Activated CD8-positive, alpha-beta memory T cell treated with anti-CD3 and anti-CD28 coated beads, Interleukin-2, amount 10 ng/mL, durations not matched to agents 7 days and 5 days (primary cell): ENCODE data around the gene RANGAP1. TPM values are rescaled to one million over a fixed set of nuclear protein-coding genes. Genes with fewer than 3 reads are reported as not detected.
A peak's percentile ranks its signal among the peaks of the same experiment; 100 is the strongest.

Source experiments
- ATAC-seq: fragments of 150-1000 bp; cut with Tn5 transposase; one replicate; pipeline ENCODE4 v1.10.0; 2021; ENCODE audit warnings: moderate library complexity
- CTCF ChIA-PET: fragments of 350-600 bp; sonication (Branson Sonifier 250); formaldehyde crosslinking; loops from one replicate; lab custom pipeline; 2021; ENCODE audit warnings: antibody characterized with exemption; lab: Charles Lee
- DNase-seq: peaks from one replicate; pipeline ENCODE4 v3.0.0-alpha.2; 2020
- H3K27ac Mint-ChIP-seq: one replicate; pipeline ENCODE4 v1.8.0; 2021; ENCODE audit warnings: mild to moderate bottlenecking, mixed read lengths
- H3K27me3 Mint-ChIP-seq: one replicate; pipeline ENCODE4 v1.8.0; 2021; ENCODE audit warnings: mixed read lengths
- H3K36me3 Mint-ChIP-seq: one replicate; pipeline ENCODE4 v1.8.0; 2021; ENCODE audit warnings: mild to moderate bottlenecking, mixed read lengths
- H3K4me1 Mint-ChIP-seq: one replicate; pipeline ENCODE4 v1.8.0; 2021; ENCODE audit warnings: mixed read lengths
- H3K4me3 Mint-ChIP-seq: one replicate; pipeline ENCODE4 v1.8.0; 2021; ENCODE audit warnings: mild to moderate bottlenecking, moderate library complexity, mixed read lengths
- H3K9me3 Mint-ChIP-seq: one replicate; pipeline ENCODE4 v1.8.0; 2022; ENCODE audit warnings: low read depth, mixed read lengths
- total RNA-seq, 2 experiments: library from RNA; stranded (reverse); gene quantifications; one replicate each; pipeline ENCODE4 v1.2.3, GENCODE V29; 2021

RANGAP1 gene
- total RNA-seq, 2 experiments from 2014 or later, result 145 to 155 TPM

DNA sequence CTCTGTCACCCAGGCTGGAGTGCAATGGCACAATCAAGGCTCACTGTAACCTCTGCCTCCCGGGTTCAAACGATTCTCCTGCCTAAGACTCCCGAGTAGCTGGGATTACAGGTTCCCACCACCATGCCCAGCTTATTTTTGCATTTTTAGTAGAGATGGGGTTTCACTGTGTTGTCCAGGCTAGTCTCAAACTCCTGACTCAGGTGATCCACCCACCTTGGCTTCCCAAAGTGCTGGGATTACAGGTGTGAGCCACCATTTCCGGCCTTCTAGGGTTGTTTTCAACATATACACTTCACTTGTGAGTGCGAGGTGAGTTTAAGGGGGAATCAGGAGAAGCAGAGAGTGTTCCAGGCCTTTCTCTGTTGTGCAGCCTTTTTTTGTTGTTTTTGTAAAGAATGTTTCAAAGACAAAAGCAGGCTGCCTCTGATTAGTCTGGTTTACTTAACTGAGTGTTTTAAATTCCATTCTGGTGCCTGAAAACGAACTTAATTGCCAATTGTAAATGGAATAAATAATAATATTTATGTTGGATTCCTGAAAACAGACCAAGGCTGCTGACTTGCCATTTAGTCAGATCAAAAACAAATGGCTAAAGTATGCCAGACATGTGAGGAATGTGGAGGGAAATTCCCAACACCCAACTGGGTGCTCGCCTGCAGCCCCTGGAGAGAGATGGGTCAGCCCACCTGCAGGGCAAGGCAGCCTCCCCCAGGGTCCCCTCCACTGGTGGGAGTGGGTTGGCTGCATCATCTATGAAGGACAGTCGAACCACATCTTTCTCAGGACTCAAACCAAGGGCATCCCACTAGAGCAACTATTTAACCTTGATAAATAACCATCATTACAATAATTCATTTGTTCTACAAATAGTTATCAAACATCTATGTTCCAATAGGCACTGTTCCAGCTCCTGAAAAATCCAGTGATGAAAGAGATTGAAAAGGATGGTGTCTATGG is 4.6 kb upstream of the RANGAP1 start:
- Mint-ChIP-seq H3K4me1 (peaks cover 12% of the 10 kb centered on the region), H3K36me3 (no peaks in the 10 kb centered on the region), H3K27me3 (no peaks in the 10 kb centered on the region), H3K9me3 (no peaks in the 10 kb centered on the region), H3K4me3 (no peak overlapping the region), H3K27ac (no peak overlapping the region)
- CTCF ChIA-PET, result interaction anchor here (0.7 kb wide), 2 partner anchors 11 to 1329 kb away, joined by 3 to 5 read pairs; partner anchors contain the start of gene ZC3H7B
- ATAC-seq (no peak), DNase-seq (no peak)

GRCh38 chr22:41289671-41290070 is 3.7 kb upstream of the RANGAP1 start:
- Mint-ChIP-seq H3K9me3 (no peaks in the 10 kb centered on the region), H3K4me1 (peaks cover 16% of the 10 kb centered on the region), H3K27me3 (no peaks in the 10 kb centered on the region), H3K36me3 (peaks cover 3% of the 10 kb centered on the region), H3K27ac (no peak overlapping the region), H3K4me3 (no peak overlapping the region)
- CTCF ChIA-PET, result interaction anchor here (0.7 kb wide), 2 partner anchors 11 to 1328 kb away, joined by 3 to 5 read pairs; partner anchors contain the start of gene ZC3H7B
- ATAC-seq, result no peak
- DNase-seq, result no peak

DNA sequence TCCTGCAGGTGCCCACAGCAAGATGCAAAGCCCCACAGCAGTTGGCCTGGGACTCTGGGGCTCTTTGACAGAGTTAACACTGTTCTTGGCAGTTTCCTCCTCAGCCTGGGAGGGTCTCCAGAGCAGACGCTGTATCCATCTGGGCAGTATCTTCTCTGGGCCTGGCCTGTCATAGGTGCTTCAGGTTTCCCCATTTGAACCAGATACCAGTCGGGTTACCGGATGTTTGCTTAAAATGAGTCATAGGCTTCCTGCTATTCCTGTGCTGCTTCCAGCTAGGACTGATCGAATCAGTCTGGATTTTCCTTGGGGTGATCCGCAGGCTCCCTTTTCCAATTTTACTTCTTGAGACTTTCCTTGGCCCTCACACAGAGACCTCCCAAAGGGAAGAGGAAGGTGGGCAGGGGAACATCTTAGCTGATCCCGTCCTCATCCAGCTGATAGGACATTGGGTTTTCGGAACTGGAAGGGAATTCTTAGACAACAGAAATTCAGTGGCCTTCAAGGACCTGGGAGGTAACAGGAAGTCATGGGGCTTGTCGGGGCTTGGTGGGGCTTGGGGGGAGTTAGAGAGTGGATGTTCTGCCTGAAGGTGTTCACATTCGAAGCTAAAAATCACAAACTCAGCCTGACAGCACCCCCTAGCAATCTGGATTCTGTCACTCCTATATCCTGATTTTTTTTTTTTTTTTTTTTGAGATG is 2.4 kb upstream of the RANGAP1 start:
- peak overlapping the region; percentile 76 for H3K27ac Mint-ChIP-seq
- ATAC-seq (no peak), DNase-seq (no peak)
- peaks cover 25% of the 10 kb centered on the region for H3K4me1 Mint-ChIP-seq
- H3K9me3 Mint-ChIP-seq, result no peaks in the 10 kb centered on the region
- peaks cover 9% of the 10 kb centered on the region for H3K36me3 Mint-ChIP-seq
- H3K4me3 Mint-ChIP-seq, result peak overlapping the region; percentile 31
- CTCF ChIA-PET, result interaction anchor here (1.0 to 1.7 kb wide), 2 partner anchors 13 to 51 kb away, joined by 4 to 9 read pairs; partner anchors contain the start of gene ZC3H7B
- no peaks in the 10 kb centered on the region for H3K27me3 Mint-ChIP-seq

DNA sequence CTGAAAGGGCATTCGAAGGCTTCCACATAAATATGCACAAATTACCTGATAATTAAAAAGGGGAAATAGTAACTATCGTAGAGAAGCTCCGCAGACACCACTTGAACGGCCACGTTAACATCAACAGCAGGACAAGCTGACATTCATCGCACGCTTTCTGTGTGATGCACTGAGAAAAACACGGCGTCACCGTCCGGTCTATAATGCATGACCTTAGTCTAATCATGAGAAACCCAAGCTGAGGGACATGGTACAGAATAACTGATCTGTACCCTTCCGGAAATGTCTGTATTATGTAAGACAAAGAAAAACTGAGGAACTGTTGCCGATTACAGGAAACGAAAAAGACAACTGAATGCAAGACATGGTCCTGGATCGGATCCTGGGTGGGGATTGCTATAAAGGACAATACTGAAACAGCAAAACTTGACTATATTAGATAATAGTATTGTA is 678 bp upstream of the RANGAP1 start:
- Mint-ChIP-seq H3K4me1 (peaks cover 32% of the 10 kb centered on the region), H3K4me3 (peak overlapping the region; percentile 92), H3K27me3 (no peaks in the 10 kb centered on the region), H3K9me3 (no peaks in the 10 kb centered on the region), H3K36me3 (peaks cover 16% of the 10 kb centered on the region), H3K27ac (peak overlapping the region; percentile 98)
- DNase-seq, result peak; percentile 77
- peak; percentile 20 for ATAC-seq
- CTCF ChIA-PET, result interaction anchor here (0.8 to 1.8 kb wide), 5 partner anchors 15 to 767 kb away, joined by 3 to 5 read pairs (median 3); partner anchors contain the start of gene ZC3H7B

DNA sequence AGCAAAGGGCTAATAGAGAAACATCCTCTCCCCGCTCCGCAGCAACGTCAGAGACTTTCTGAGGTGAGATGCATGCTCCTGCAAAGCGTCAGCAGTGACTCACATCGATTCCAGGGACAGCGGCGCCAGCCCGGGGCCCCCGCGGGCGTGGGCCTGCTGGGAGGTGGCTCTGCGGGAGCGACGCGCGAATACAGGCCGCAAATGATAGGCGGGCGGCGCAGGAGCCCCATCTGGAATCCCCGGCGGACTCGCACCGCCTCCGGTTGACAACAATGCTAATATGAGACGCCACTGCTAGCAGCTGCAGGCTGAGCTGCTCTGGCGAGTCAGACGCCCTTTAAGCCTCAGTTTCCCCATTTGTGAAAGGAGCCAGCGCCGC is 557 bp downstream of the RANGAP1 start:
- CTCF ChIA-PET, result interaction anchor here (0.6 to 1.8 kb wide), 5 partner anchors 17 to 1303 kb away, joined by 3 to 5 read pairs (median 3); partner anchors contain the start of gene TEF

DNA sequence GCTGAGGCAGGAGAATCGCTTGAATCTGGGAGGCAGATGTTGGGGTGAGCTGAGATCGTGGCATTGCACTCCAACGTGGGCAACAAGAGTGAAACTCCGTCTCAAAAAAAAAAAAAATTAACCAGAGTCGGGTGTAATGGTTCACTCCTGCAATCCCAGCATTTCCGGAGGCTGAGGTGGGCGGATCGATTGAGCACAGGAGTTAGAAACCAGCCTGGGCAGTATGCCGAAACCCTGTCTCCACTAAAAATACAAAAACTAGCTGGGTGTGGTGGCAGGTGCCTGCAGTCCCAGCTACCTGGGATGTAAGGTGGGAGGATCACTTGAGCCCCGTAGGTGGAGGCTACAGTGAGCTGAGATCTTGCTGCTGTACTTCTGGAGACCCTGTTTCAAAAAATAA is 1.5 kb downstream of the RANGAP1 start:
- peaks cover 36% of the 10 kb centered on the region for H3K4me1 Mint-ChIP-seq
- H3K9me3 Mint-ChIP-seq, result no peaks in the 10 kb centered on the region
- no peak for ATAC-seq
- peak overlapping the region; percentile 92 for H3K4me3 Mint-ChIP-seq
- no peaks in the 10 kb centered on the region for H3K27me3 Mint-ChIP-seq
- H3K36me3 Mint-ChIP-seq, result peaks cover 26% of the 10 kb centered on the region
- DNase-seq, result no peak
- CTCF ChIA-PET, result no interaction called here
- peak overlapping the region; percentile 98 for H3K27ac Mint-ChIP-seq

More for the DNA sequence above, 557 bp downstream of the RANGAP1 start:
- no peaks in the 10 kb centered on the region for H3K27me3 Mint-ChIP-seq
- H3K36me3 Mint-ChIP-seq, result peaks cover 21% of the 10 kb centered on the region
- H3K4me1 Mint-ChIP-seq, result peaks cover 36% of the 10 kb centered on the region
- peak overlapping the region; percentile 98 for H3K27ac Mint-ChIP-seq
- ATAC-seq, result peak; percentile 52
- DNase-seq, result peak; percentile 92
- peak overlapping the region; percentile 92 for H3K4me3 Mint-ChIP-seq
- no peaks in the 10 kb centered on the region for H3K9me3 Mint-ChIP-seq

- Mint-ChIP-seq H3K27me3 (no peaks in the 10 kb centered on the region), H3K4me1 (peaks cover 26% of the 10 kb centered on the region), H3K36me3 (peaks cover 46% of the 10 kb centered on the region), H3K4me3 (no peak overlapping the region), H3K27ac (no peak overlapping the region), H3K9me3 (no peaks in the 10 kb centered on the region)
- DNase-seq (no peak), ATAC-seq (no peak)
- CTCF ChIA-PET, result interaction anchor here (1.0 to 2.2 kb wide), 2 partner anchors 20 to 358 kb away, joined by 3 to 5 read pairs; partner anchors contain the start of gene ZC3H7B
Observed at GRCh38 chr22:41280854-41281253, 5.1 kb downstream of the RANGAP1 start.

- Mint-ChIP-seq H3K27me3 (no peaks in the 10 kb centered on the region), H3K4me1 (peaks cover 23% of the 10 kb centered on the region), H3K36me3 (peaks cover 47% of the 10 kb centered on the region), H3K27ac (peak overlapping the region; percentile 36), H3K4me3 (no peak overlapping the region), H3K9me3 (no peaks in the 10 kb centered on the region)
- DNase-seq (no peak), ATAC-seq (no peak)
- CTCF ChIA-PET, result interaction anchor here (1.0 kb wide), 1 partner anchor 357 kb away, joined by 3 read pairs; no protein-coding TSS in a partner anchor
Observed at GRCh38 chr22:41280065-41280464, 5.9 kb downstream of the RANGAP1 start.

DNA sequence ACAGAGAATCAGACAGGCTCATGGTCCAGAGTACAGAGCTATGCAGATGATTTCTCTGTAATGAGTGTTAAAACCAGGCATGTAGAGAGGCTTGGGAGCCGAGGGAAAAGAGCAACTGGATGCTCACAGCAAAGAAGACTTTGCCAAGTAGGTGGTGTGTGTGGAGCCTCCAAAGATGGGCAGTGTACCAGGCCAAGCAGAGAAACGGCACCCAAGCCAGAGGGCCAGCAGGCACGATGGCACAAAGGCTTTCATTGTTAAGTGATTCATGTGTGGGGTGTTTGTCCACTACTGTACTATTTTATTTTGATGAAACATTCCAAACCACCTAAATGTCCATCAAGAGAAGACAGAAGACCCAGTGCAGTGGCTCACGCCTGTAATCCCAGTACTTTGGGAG is 11.1 kb downstream of the RANGAP1 start:
- H3K27ac Mint-ChIP-seq, result no peak overlapping the region
- no peaks in the 10 kb centered on the region for H3K9me3 Mint-ChIP-seq
- ATAC-seq (no peak), DNase-seq (no peak)
- CTCF ChIA-PET, result no interaction called here
- peaks cover 53% of the 10 kb centered on the region for H3K36me3 Mint-ChIP-seq
- H3K4me3 Mint-ChIP-seq, result no peak overlapping the region
- H3K27me3 Mint-ChIP-seq, result no peaks in the 10 kb centered on the region
- H3K4me1 Mint-ChIP-seq, result peaks cover 2% of the 10 kb centered on the region

GRCh38 chr22:41273128-41273527 is 12.9 kb downstream of the RANGAP1 start:
- H3K4me3 Mint-ChIP-seq, result no peak overlapping the region
- no peak overlapping the region for H3K27ac Mint-ChIP-seq
- no peak for DNase-seq
- no peaks in the 10 kb centered on the region for H3K4me1 Mint-ChIP-seq
- H3K36me3 Mint-ChIP-seq, result peaks cover 53% of the 10 kb centered on the region
- CTCF ChIA-PET, result no interaction called here
- no peak for ATAC-seq
- no peaks in the 10 kb centered on the region for H3K9me3 Mint-ChIP-seq
- no peaks in the 10 kb centered on the region for H3K27me3 Mint-ChIP-seq

DNA sequence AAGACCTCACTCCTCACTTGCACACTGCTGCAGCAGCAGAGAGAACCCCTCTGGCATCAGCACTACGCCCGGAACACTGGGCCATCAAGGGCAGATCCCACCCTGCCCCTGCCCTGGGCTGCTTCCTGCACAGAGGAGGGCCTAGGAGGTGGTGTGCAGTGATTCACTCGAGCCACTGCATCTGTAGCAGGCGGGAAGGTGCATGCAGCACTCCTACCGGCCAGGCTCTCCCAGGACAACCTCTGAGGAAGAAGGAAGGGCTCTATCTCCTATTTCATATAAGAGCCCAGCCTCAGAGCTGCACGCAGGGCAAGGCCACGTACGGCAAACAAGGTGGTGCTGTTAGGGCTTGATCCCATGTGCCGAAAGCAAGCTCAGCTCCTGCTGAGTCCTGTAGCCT is 14.2 kb downstream of the RANGAP1 start:
- Mint-ChIP-seq H3K9me3 (no peaks in the 10 kb centered on the region), H3K36me3 (peaks cover 55% of the 10 kb centered on the region), H3K27ac (no peak overlapping the region), H3K4me3 (no peak overlapping the region), H3K27me3 (no peaks in the 10 kb centered on the region), H3K4me1 (no peaks in the 10 kb centered on the region)
- ATAC-seq, result no peak
- CTCF ChIA-PET, result no interaction called here
- no peak for DNase-seq

GRCh38 chr22:41267958-41268357 is 18.0 kb downstream of the RANGAP1 start:
- Mint-ChIP-seq H3K4me3 (no peak overlapping the region), H3K27me3 (no peaks in the 10 kb centered on the region), H3K4me1 (no peaks in the 10 kb centered on the region), H3K9me3 (no peaks in the 10 kb centered on the region), H3K27ac (no peak overlapping the region), H3K36me3 (peaks cover 46% of the 10 kb centered on the region)
- no peak for ATAC-seq
- CTCF ChIA-PET, result no interaction called here
- no peak for DNase-seq

DNA sequence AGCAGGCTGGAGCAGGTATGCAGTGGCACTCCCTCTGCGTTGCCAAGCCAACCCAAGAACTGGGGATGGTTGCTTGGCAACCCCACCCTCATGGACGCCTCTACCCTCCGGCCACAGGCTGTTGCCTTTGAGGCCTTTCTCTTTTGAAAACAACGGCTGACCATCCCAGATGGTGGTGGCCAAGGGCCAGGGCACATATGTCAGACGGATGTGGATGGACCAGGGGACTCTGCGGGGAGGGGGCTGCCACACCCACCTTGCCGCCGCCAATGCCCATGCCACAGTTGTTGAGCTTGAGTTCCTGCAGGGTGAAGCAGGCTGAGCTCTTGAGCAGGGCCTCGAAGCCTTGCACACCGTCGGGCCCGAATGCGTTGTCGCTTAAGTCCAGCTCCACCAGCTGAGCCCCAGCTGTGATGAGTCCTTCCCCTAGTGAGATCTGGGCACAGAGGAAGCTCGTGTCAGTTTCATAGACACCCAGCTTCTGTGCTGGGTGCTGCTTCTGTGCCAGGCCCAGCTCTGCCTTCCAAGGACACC is 21.5 kb downstream of the RANGAP1 start:
- CTCF ChIA-PET, result interaction anchor here (3.8 kb wide), 1 partner anchor 27 kb away, joined by 14 read pairs; no protein-coding TSS in a partner anchor
- Mint-ChIP-seq H3K27ac (no peak overlapping the region), H3K4me1 (no peaks in the 10 kb centered on the region), H3K4me3 (no peak overlapping the region), H3K36me3 (peaks cover 41% of the 10 kb centered on the region), H3K9me3 (no peaks in the 10 kb centered on the region), H3K27me3 (no peaks in the 10 kb centered on the region)
- DNase-seq (no peak), ATAC-seq (no peak)
